Loucy (cell line): ENCODE measurements around the gene METAP1D.

ENCODE experiments used
- H2AFZ ChIP-seq: fragments of 200-600 bp; sonication (generic); 2 replicates; pipeline ENCODE4 v1.6.0; 2016; ENCODE audit warnings: antibody characterized with exemption, mild to moderate bottlenecking, low read length, moderate library complexity
- H3F3A ChIP-seq: fragments of 200-600 bp; 2 replicates; pipeline ENCODE4 v1.6.0; 2016; ENCODE audit warnings: antibody characterized with exemption, low read depth, mild to moderate bottlenecking
- H3K27me3 ChIP-seq: fragments of 200-600 bp; sonication (generic); 2 replicates; pipeline ENCODE4 v1.6.1; 2014; ENCODE audit warnings: low read length, mild to moderate bottlenecking; ENCODE audit not compliant: insufficient read depth, poor library complexity, severe bottlenecking
- H3K36me3 ChIP-seq: fragments of 200-600 bp; sonication (generic); 2 replicates; pipeline ENCODE4 v1.6.1; 2016; ENCODE audit warnings: low read length; ENCODE audit not compliant: insufficient read depth
- H3K4me1 ChIP-seq: fragments of 200-600 bp; sonication (generic); 2 replicates; pipeline ENCODE4 v1.5.1; 2014; ENCODE audit warnings: low read length, mild to moderate bottlenecking; ENCODE audit not compliant: insufficient read depth, poor library complexity, severe bottlenecking
- H3K4me2 ChIP-seq: fragments of 200-600 bp; sonication (generic); 2 replicates; pipeline ENCODE4 v1.6.0; 2014; ENCODE audit warnings: antibody characterized with exemption, low read length, low read depth, mild to moderate bottlenecking; ENCODE audit not compliant: poor library complexity, severe bottlenecking
- H3K4me3 ChIP-seq: fragments of 200-600 bp; sonication (generic); 2 replicates; pipeline ENCODE4 v1.5.1; 2014; ENCODE audit warnings: low read length, mild to moderate bottlenecking, mixed read lengths; ENCODE audit not compliant: poor library complexity, severe bottlenecking
- H3K79me2 ChIP-seq: fragments of 200-600 bp; sonication (generic); 2 replicates; pipeline ENCODE4 v1.6.1; 2014; ENCODE audit warnings: low read length; ENCODE audit not compliant: insufficient read depth
- H3K9ac ChIP-seq: fragments of 200-600 bp; sonication (generic); 2 replicates; pipeline ENCODE4 v1.6.0; 2014; ENCODE audit warnings: mild to moderate bottlenecking, low read depth, low read length, moderate library complexity; ENCODE audit not compliant: poor library complexity, severe bottlenecking
- H3K9me2 ChIP-seq: fragments of 200-600 bp; sonication (generic); replicated peaks from 2 replicates; pipeline ENCODE4 v1.6.1; 2016; ENCODE audit warnings: low read depth, low read length, mixed read lengths
- H3K9me3 ChIP-seq: fragments of 200-600 bp; sonication (generic); 2 replicates; pipeline ENCODE4 v1.6.1; 2014; ENCODE audit warnings: mild to moderate bottlenecking, antibody characterized with exemption, low read length, low read depth; ENCODE audit not compliant: insufficient read depth
- H4K20me1 ChIP-seq: fragments of 200-600 bp; sonication (generic); 2 replicates; pipeline ENCODE4 v1.6.0; 2014; ENCODE audit warnings: antibody characterized with exemption, low read length, mild to moderate bottlenecking; ENCODE audit not compliant: insufficient read depth, poor library complexity, severe bottlenecking
- CTCF ChIP-seq: fragments of 200-600 bp; sonication (generic); conservative IDR thresholded peaks from 2 replicates; pipeline ENCODE4 v1.5.1; 2014; ENCODE audit warnings: mild to moderate bottlenecking, antibody characterized with exemption, low read length
- EZH2phosphoT487 ChIP-seq: fragments of 200-600 bp; IDR thresholded peaks from 2 replicates; pipeline ENCODE4 v1.6.1; 2018; ENCODE audit warnings: antibody characterized with exemption, mild to moderate bottlenecking, moderate library complexity, borderline replicate concordance

METAP1D gene

GRCh38 chr2:172072706-172073105, 73.0 kb downstream of the METAP1D start:
- Histone ChIP-seq H3K9me3 (no peaks in the 10 kb centered on the region), H2AFZ (peak overlapping the region; percentile 74), H3K9ac (peak overlapping the region; percentile 2), H3K79me2 (no peaks in the 10 kb centered on the region), H3K4me1 (peaks cover 24% of the 10 kb centered on the region), H3K36me3 (no peaks in the 10 kb centered on the region), H3F3A (no peaks in the 10 kb centered on the region), H4K20me1 (no peaks in the 10 kb centered on the region), H3K27me3 (no peaks in the 10 kb centered on the region), H3K4me2 (peak overlapping the region; percentile 56), H3K9me2 (no peaks in the 10 kb centered on the region), H3K4me3 (peak overlapping the region; percentile 44)
- TF ChIP-seq CTCF (no peak), EZH2phosphoT487 (no peak)

DNA sequence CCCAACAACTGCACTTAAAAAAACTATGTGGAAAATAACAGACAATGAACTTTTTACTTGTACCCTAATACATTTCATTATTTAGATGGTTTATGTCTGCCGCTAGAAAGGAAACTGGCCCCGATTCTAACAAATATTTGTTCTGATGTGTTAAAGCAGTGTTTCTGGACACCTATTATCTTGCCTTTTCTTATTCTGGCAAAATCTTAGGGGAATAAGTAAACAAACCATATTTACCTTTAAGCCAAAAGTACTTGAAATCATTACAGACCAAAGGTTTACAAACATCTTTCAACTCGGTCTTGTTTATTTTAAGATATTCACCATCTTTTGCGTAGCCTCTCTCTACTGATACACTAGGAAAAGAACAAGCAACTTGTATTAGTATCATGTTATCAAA, 73.8 kb downstream of the METAP1D start:
- Histone ChIP-seq H3K9me3 (no peaks in the 10 kb centered on the region), H2AFZ (peak overlapping the region; percentile 74; the same call in 1 of the 2 replicates), H3K9me2 (no peaks in the 10 kb centered on the region), H3K9ac (no peak overlapping the region), H3K36me3 (no peaks in the 10 kb centered on the region), H3K4me2 (no peak overlapping the region), H3K4me3 (no peak overlapping the region), H3K79me2 (no peaks in the 10 kb centered on the region), H3K27me3 (no peaks in the 10 kb centered on the region), H3F3A (no peaks in the 10 kb centered on the region), H4K20me1 (no peaks in the 10 kb centered on the region), H3K4me1 (peaks cover 31% of the 10 kb centered on the region)
- no peak for TF ChIP-seq CTCF
- no peak for TF ChIP-seq EZH2phosphoT487

DNA sequence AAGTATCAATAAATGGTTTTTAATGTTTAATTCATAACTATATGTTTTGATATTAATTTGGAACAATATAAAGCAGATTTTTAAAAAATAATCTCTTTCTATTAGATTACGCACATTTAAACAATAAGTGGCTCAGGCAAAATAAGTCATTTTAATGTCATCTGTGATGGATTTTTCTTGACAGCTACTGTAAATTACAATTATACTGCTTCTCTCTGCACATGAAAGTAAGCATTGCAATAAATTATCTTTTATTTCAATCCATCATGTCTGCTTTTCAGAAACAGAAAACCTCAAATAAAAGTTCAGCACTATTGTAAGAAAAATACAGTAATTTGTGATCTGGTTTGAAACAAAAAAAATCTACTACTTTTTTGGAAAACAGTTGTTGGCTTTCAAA, 74.5 kb downstream of the METAP1D start:
- H3K4me1 ChIP-seq: peaks cover 31% of the 10 kb centered on the region
- no peaks in the 10 kb centered on the region for H3K79me2 ChIP-seq
- H3K36me3 ChIP-seq: no peaks in the 10 kb centered on the region
- H3K4me3 ChIP-seq: no peak overlapping the region
- H3K9ac ChIP-seq: no peak overlapping the region
- H3K9me3 ChIP-seq: no peaks in the 10 kb centered on the region
- H3K27me3 ChIP-seq: no peaks in the 10 kb centered on the region
- TF ChIP-seq EZH2phosphoT487: no peak
- TF ChIP-seq CTCF: no peak
- no peak overlapping the region for H2AFZ ChIP-seq
- H4K20me1 ChIP-seq: no peaks in the 10 kb centered on the region
- no peak overlapping the region for H3K4me2 ChIP-seq
- no peaks in the 10 kb centered on the region for H3K9me2 ChIP-seq
- H3F3A ChIP-seq: no peaks in the 10 kb centered on the region
